Activated CD4-positive, alpha-beta T cell treated with anti-CD3 and anti-CD28 coated beads, Interleukin-2, amount 50 U/mL, for 48 hours (primary cell): ENCODE data around the gene ETV2.
"Not testable (repeated sequence)": the region's sequence is repeated elsewhere in the genome, so short reads cannot be mapped to it uniquely, and the experiment has no call there.

Experiments used
- DNase-seq, 2 experiments: peaks; one replicate each; pipeline ENCODE4 v3.0.0-alpha.2; 2020

Gene ETV2

DNA sequence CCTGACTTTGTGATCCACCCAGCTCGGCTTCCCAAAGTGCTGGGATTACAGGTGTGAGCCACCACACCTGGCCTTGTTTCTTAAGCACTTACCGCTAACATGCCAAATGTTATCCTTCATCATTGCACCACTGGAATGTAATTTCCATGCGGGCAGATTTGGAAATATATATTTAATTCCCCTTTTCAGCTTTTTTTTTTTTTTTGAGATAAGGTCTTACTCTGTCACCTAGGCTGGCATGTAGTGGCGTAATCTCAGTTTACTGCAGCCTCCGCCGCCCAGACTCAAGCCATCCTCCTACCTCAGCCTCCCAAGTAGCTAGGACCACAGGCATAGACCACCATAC lies 20.4 kb downstream of the ETV2 start:
- no peak for DNase-seq

DNA sequence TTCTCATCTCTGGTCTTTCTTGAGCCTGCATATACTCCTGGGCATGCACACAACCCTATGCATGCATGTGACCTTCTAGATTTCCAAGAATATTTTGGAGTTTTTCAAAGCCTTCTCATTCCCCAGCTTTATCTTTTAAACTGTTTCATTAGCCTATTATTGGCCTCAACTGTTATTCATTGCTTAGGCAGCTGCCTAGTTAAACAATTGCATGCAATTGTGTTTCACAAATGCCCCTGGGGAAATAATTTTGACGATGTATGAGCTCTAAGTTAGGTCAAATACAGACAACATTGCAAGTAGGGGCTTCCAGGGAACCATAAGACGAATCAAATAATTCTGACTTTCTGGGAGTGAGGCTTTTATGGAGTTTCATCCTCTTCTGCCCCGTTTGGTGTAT lies 22.4 kb downstream of the ETV2 start:
- no peak for DNase-seq

- no peak for DNase-seq
Observed at GRCh38 chr19:35665157-35665556, 23.6 kb downstream of the ETV2 start.

DNA sequence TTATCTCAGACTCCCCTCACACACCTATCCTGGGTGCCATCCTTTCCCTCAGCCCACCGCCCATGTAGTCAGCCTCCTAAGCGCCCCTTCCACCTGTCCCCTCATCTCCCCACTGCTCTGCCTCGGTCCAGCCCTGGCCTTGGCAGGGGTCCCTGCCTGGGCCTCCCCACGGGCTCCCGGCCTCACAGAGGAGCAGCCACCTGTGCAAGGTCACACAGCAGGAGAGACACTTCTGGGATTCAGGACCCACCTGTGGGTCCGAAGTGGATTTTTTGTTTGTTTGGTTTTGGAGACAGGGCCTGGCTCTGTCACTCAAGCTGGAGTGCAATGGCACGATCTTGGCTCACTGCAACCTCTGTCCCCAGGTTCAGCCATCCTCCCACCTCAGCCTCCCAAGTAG lies 24.1 kb downstream of the ETV2 start:
- no peak for DNase-seq

GRCh38 chr19:35666251-35666913 lies 24.8 kb downstream of the ETV2 start, which contains the start of gene UPK1A:
Gene UPK1A (plus strand): TSS chr19:35666517. CDS start chr19:35666813, 296 bp downstream.
- DNase-seq: no peak

DNA sequence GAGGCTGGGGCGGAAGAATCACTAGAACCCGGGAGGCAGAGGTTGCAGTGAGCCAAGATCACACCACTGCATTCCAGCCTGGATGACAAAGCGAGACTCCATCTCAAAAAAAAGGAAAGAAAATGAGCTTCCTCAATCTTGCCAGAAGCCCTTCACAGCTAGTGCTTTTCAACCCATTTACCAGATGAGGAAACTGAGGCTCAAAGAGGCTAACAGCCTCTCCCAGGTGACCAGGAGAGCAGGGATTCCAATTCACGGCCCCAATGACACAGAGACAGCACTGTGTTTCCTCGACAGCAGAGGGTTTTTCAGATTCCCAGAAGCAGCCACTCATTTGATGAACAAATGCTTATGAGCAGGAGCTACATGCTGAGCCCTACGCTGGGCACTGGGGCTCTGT lies 28.0 kb downstream of the ETV2 start:
- no peak for DNase-seq

GRCh38 chr19:35669974-35670373 lies 28.4 kb downstream of the ETV2 start:
- DNase-seq: no peak

DNA sequence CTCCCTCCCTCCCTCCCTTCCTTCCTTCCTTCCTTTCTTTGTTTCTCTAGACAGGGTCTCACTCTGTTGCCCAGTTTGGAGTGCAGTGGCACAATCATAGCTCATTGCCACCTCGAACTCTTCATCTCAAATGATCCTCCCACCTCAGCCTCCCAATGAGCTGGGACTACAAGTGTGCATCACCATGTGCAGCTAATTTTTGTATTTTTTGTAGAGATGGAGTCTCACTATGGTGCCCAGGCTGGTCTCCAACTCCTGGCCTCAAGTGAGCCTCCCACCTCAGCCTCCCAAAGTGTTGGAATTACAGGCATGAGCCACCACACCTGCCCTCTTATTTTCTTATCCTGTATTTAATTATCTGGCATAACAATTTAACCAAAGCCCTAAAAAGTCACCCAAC lies 29.1 kb downstream of the ETV2 start:
- no peak for DNase-seq

DNA sequence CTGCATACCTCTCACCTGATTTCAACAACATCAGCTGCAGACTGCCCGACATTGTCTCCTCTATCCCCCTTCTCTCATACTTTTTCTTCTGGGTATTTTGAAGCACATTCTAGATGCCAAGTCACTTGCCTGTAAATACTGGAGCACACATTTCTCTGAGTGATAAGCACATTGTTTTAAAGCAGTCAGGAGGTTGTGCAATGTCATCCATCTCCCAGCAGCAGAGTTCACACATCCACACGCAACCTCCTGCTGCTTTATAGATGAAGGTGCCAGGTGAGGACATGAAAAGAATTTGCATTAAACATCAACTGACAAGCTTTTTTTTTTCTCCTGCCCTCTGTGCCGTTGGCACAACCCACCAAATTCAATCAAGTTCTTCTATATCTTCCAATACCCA lies 30.3 kb downstream of the ETV2 start:
- no peak for DNase-seq

GRCh38 chr19:35673121-35673804 lies 31.7 kb downstream of the ETV2 start:
- peak; percentile 66 to 72 for DNase-seq

DNA sequence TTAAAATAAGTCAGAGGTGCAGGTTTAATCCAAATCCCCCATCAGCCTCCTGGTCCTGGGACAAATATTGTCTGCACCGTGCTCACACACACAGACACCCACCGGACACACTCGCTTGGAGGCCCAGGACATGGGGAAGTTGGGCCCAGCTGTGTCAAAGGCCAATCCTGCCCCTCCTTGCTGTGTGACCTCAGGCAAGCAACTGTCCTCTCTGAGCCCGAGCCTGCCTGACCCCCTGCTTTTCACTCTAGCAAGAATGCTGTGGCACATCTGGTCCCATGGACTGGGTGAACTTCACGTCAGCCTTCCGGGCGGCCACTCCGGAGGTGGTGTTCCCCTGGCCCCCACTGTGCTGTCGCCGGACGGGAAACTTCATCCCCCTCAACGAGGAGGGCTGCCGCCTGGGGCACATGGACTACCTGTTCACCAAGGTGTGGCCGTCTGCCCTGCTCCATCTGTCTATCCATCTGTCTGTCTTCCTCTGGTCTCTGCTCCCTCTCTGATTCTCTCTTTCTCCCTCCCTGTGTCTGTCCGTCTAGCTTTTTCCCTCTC lies 34.1 kb downstream of the ETV2 start:
- DNase-seq: no peak

GRCh38 chr19:35689836-35690235 lies 48.3 kb downstream of the ETV2 start:
- no peak for DNase-seq

- DNase-seq: not testable (repeated sequence)
Observed at GRCh38 chr19:35691106-35691505, 49.6 kb downstream of the ETV2 start.

- DNase-seq: no peak
Observed at GRCh38 chr19:35692010-35692409, 50.5 kb downstream of the ETV2 start.

DNA sequence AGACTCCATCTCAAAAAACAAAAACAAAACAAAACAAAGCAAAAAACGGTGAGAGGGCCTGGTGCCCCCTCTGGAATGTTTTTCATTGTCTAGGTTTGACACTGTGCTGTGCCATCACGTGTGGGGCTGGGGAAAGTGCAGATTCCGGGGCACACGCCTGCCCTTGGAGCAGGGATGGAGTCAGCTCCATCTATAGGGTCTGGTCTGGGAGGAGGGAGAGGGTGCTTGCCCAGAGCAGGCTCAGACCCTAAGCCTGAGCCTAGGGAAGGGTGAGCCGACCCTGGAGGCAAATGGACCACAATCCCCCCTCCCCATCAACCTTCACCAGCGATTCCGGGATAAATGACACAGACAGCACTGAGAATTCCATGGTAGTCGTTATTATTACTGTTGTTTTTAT lies 51.9 kb downstream of the ETV2 start:
- DNase-seq: no peak

- peak; percentile 94 to 95 for DNase-seq
Observed at GRCh38 chr19:35693835-35694599, 52.5 kb downstream of the ETV2 start.
